LoVo (cell line): ENCODE measurements around the gene TPBGL.

Experiments used
- DNase-seq: peaks from one replicate; pipeline ENCODE4 v3.0.0-alpha.2; 2016; ENCODE audit warnings: low spot score

TPBGL gene, protein sequence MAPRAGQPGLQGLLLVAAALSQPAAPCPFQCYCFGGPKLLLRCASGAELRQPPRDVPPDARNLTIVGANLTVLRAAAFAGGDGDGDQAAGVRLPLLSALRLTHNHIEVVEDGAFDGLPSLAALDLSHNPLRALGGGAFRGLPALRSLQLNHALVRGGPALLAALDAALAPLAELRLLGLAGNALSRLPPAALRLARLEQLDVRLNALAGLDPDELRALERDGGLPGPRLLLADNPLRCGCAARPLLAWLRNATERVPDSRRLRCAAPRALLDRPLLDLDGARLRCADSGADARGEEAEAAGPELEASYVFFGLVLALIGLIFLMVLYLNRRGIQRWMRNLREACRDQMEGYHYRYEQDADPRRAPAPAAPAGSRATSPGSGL

GRCh38 chr11:75240311-75241035 lies at the start of gene TPBGL:
Gene TPBGL, plus strand, starts transcription at chr11:75240774. Its CDS starts 276 bp downstream, at chr11:75241050.
- no peak for DNase-seq

- no peak for DNase-seq
Observed at GRCh38 chr11:75191330-75191717, 49.2 kb upstream of the TPBGL start.

DNA sequence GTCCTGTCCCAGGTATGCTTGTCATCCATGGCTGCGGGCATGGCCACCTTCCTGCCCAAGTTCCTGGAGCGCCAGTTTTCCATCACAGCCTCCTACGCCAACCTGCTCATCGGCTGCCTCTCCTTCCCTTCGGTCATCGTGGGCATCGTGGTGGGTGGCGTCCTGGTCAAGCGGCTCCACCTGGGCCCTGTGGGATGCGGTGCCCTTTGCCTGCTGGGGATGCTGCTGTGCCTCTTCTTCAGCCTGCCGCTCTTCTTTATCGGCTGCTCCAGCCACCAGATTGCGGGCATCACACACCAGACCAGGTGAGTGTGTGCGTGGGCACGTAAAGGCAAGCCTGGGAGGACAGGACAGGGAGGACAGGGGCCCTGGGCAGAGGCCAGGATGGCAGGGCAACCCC lies 47.3 kb upstream of the TPBGL start:
- no peak for DNase-seq

DNA sequence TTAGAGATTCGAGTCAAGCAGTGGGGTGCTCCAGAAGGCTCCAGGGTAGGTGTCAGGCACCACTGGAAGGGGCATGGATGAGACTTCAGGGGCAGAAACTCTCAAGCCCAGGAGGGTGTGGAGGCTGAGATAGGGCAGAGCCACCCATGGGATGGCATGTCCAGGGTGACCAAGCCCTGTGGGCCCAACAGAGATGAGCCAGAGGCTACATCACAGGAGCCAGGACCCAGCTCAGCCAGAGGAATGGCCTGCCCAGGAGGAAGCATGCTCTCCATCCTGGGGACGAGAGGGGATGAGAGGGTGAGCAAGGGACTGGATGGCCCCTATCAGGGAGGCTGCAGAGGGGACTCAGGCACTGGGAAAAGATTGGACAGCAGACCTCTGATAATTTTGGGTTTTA lies 46.9 kb upstream of the TPBGL start:
- no peak for DNase-seq

GRCh38 chr11:75194147-75194546 lies 46.4 kb upstream of the TPBGL start:
- no peak for DNase-seq

GRCh38 chr11:75195167-75195962 lies 45.2 kb upstream of the TPBGL start:
- no peak for DNase-seq

- DNase-seq, result no peak
Observed at GRCh38 chr11:75196426-75196825, 44.1 kb upstream of the TPBGL start.

GRCh38 chr11:75197512-75198277 lies 42.9 kb upstream of the TPBGL start:
- no peak for DNase-seq

- DNase-seq, result no peak
Observed at GRCh38 chr11:75198278-75198973, 42.1 kb upstream of the TPBGL start.

DNA sequence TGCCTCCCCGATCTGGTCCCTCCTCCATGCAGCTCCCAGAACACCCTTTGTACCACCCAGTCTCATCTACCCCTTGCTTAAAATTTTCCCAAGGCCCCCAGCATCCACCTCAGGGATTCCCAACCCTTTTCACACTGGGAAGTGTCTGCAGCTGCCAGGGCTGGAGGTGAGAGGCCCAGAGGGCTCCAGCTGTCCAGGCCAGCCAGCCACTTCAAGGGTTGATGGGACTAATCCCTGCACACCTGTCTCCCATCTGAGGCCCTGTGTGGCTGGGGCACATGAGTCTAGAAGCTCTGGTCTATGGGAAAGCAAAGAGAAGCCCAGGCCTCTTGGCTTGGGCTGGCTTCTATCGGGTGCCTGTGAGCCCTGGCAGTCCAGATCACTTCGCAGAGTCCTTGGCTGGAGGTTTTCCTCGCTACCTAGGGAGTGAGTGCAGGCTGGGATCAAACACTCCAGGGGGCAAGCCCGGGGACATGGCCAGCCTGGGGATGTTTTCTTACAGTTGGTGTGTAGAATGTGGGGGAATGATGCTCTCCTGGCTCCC lies 41.1 kb upstream of the TPBGL start:
- DNase-seq, result no peak

DNA sequence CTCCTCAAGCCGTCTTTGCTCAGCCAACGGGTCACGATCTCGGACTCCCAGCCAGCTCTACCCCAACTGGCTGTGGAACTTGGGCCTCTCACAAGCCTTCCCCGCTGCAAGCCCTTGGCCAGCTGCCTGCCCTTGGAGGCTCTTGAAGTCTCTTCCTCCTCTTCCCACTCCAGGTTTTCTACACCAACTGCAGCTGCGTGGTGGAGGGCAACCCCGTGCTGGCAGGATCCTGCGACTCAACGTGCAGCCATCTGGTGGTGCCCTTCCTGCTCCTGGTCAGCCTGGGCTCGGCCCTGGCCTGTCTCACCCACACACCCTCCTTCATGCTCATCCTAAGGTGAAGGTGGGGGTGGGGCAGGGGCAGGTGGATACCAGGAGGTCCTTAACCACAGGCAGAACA lies 40.5 kb upstream of the TPBGL start:
- no peak for DNase-seq

GRCh38 chr11:75200531-75200930 lies 40.0 kb upstream of the TPBGL start:
- DNase-seq, result no peak

- no peak for DNase-seq
Observed at GRCh38 chr11:75201771-75202170, 38.8 kb upstream of the TPBGL start.

GRCh38 chr11:75202195-75202594 lies 38.4 kb upstream of the TPBGL start:
- DNase-seq, result no peak

DNA sequence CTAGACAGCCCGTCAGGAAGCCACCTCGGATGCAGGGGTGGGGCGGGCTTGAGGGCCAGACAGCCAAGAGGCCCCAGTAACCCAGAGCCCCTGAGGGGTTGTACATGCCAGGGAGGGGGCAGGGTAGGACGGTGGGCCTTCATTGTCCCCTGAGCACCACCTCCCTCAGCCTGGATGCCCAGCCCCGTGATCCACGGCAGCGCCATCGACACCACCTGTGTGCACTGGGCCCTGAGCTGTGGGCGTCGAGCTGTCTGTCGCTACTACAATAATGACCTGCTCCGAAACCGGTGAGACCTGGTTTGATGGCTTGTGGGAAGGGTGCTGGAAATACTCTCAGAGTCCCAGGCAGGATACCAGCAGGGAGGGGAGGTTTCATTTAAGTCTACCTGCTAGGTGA lies 37.4 kb upstream of the TPBGL start:
- no peak for DNase-seq

- DNase-seq, result no peak
Observed at GRCh38 chr11:75203641-75204011, 36.9 kb upstream of the TPBGL start.

DNA sequence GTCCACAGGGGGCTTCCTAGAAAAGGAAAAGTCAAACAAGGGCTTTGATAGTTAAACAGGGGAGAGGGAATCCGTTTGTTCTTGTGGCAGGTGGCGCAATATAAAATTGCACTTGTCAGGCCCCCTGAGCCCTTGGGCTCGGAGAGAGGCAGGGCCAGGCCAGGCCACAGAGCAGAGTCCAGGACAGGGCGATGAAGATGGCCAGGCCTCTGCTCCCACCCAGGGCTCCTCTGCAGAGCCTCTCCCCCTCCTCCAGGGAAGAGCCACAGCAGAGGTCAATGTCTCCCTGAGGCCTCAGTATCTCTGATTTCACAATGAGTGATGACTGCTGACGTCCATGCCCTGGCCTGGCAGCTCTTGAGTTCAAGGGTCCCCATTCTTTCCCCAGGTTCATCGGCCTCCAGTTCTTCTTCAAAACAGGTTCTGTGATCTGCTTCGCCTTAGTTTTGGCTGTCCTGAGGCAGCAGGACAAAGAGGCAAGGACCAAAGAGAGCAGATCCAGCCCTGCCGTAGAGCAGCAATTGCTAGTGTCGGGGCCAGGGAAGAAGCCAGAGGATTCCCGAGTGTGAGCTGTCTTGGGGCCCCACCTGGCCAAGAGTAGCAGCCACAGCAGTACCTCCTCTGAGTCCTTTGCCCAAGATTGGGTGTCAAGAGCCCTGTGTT lies 36.4 kb upstream of the TPBGL start:
- no peak for DNase-seq

GRCh38 chr11:75204685-75205563 lies 35.6 kb upstream of the TPBGL start:
- peak; percentile 72 for DNase-seq

DNA sequence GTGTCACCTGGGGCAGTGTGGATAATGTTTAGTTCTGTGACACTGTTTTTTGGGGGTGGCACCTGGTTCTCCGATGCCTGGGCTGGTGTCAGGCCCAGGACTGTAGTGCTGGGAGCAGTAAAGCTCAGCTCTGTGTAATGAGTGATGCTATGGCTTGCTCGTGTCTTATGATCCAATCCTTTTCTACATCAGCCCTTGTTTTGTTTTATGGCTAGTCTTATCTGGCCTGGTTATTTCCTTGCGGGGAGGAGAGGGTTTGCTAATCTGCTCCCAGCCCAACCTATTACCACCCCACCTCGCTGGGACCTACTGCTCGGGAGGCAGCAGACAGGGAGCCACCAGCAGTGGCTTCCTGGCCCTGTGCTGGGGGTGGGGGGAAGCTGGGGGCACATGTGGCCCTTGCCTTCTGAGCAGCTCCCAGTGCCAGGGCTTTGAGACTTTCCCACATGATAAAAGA lies 35.0 kb upstream of the TPBGL start:
- DNase-seq, result no peak
